Heart right ventricle (tissue), 16 donors: ENCODE data around the gene C1orf52. TPM values are rescaled to one million over a fixed set of nuclear protein-coding genes. Genes with fewer than 3 reads are reported as not detected.

Source experiments
- ATAC-seq, 8 donors: fragments of 200-7000 bp; cut with Tn5 transposase; one replicate each; pipeline ENCODE4 v1.9.1; 2020; ENCODE audit warnings: mild to moderate bottlenecking in 8 of 8, moderate library complexity in 8 of 8, moderate number of reproducible peaks in 1 of 8
- DNase-seq, 2 donors: peaks; one replicate each; pipeline ENCODE4 v3.0.0-alpha.2; 2020
- H3K27ac ChIP-seq, 10 donors: fragments of 200-600 bp; sonication (generic) in 2 of 10; one replicate each; pipeline versions ENCODE4 v1.5.0 to v1.8.0; 2020 to 2022; ENCODE audit warnings: mild to moderate bottlenecking in 3 of 10
- H3K27me3 ChIP-seq, 7 donors: fragments of 200-600 bp; one replicate each; pipeline ENCODE4 v1.8.0; 2021 to 2022; ENCODE audit warnings: mild to moderate bottlenecking in 2 of 7
- H3K36me3 ChIP-seq, 9 donors: fragments of 200-600 bp; sonication (generic) in 1 of 9; one replicate each; pipeline versions ENCODE4 v1.5.0 to v1.8.0; 2020 to 2022; ENCODE audit warnings: mild to moderate bottlenecking in 2 of 9
- H3K4me1 ChIP-seq, 9 donors: fragments of 200-600 bp; sonication (generic) in 1 of 9; one replicate each; pipeline versions ENCODE4 v1.5.0 to v1.8.0; 2020 to 2022; ENCODE audit warnings: mild to moderate bottlenecking in 4 of 9
- H3K4me3 ChIP-seq, 10 donors: fragments of 200-600 bp; sonication (generic) in 2 of 10; one replicate each; pipeline versions ENCODE4 v1.5.0 to v1.8.0; 2020 to 2022; ENCODE audit warnings: mild to moderate bottlenecking in 7 of 10, moderate library complexity in 2 of 10
- H3K9me3 ChIP-seq, 11 donors: fragments of 200-600 bp in 10 of 11; sonication (generic) in 2 of 11; one replicate each; pipeline versions ENCODE4 v1.5.0 to v1.8.0; 2013 to 2022; ENCODE audit warnings: mild to moderate bottlenecking in 2 of 11, control low read depth in 1 of 11, moderate library complexity in 1 of 11
- WGBS, 2 donors: extraction: QIAGEN DNeasy Blood & Tissue Kit; methylation state at CpG; one replicate each; pipeline ENCODE4 v1.1.7; 2013; ENCODE audit warnings: inconsistent platforms in 1 of 2; 5-methylcytosine and 5-hydroxymethylcytosine counted together
- intact Hi-C, 10 donors: fragments of 100-400 bp; cut with DNase I; formaldehyde crosslinking; loops; one replicate each; pipeline versions ENCODE4 v1.11.1 to v1.14.2; 2022
- polyA plus RNA-seq, 2 donors: library from polyadenylated mRNA; stranded (reverse); fragments of 200-250 nt; gene quantifications; one replicate each; pipeline ENCODE4 v1.2.3, GENCODE V29; 2013
- total RNA-seq, 10 donors: library from RNA; stranded (reverse); fragmentation: NEBNext Ultra II Directional in 3 of 10; extraction: Animal tissue kit (Norgen Biotek cat#: 25700) in 3 of 10; gene quantifications; one replicate each; pipeline versions ENCODE4 v1.2.1 to v1.2.4, GENCODE V29; 2021 to 2023
- TF ChIP-seq, protein P1 (sequence below), 9 donors: fragments of 200-600 bp; sonication (generic) in 2 of 9; IDR thresholded peaks; one replicate each; pipeline versions ENCODE4 v1.5.0 to v1.8.0; 2021 to 2022; ENCODE audit warnings: antibody characterized with exemption in 9 of 9, mild to moderate bottlenecking in 5 of 9, moderate library complexity in 1 of 9
- donor health status: Arrhythmogenic right ventricular cardiomyopathy.
- donor health status: ischemic (EF 13 %, LVEDD 7.1; RV severe dilation, severe dysfunction).
- donor health status: healthy with polysubstance abuse.
- donor health status: DM: no; HTN: yes; CAD: no.
- donor health status: DM: no; HTN: no; CAD: no.
- donor health status: ischemic (EF 25% LVEDD 6.9; RV normal size, moderate dysfunction).
- donor health status: ischemic (EF 25% LVEDD 5.7; RV mildly dilated, moderate dysfunction).
- donor health status: healthy.
- donor health status: DM: yes; HTN: yes; CAD: no.
- donor health status: Ischemic cardiomyopathy.
- donor health status: ischemic (EF 35%, LVEDD 5.7; RV mildly dilated, moderate dysfunction).
- donor health status: nonischemic (EF 11% LVEDD 7.7; RV severe dilation, severe dysfunction).
- donor health status: DM: yes; HTN: yes; CAD: no.
- donor health status: PGD.
- donor health status: ischemic (EF 29% LVEDD 5.4; RV normal size, mild dysfunction).
- donor health status: nonischemic (EF 23%, LVEDD 6.1; RV moderate dilation, normal function).

The C1orf52 gene
- total and polyA plus RNA-seq, 12 donors = 12.8 to 34.4 (median 15.7) TPM

DNA sequence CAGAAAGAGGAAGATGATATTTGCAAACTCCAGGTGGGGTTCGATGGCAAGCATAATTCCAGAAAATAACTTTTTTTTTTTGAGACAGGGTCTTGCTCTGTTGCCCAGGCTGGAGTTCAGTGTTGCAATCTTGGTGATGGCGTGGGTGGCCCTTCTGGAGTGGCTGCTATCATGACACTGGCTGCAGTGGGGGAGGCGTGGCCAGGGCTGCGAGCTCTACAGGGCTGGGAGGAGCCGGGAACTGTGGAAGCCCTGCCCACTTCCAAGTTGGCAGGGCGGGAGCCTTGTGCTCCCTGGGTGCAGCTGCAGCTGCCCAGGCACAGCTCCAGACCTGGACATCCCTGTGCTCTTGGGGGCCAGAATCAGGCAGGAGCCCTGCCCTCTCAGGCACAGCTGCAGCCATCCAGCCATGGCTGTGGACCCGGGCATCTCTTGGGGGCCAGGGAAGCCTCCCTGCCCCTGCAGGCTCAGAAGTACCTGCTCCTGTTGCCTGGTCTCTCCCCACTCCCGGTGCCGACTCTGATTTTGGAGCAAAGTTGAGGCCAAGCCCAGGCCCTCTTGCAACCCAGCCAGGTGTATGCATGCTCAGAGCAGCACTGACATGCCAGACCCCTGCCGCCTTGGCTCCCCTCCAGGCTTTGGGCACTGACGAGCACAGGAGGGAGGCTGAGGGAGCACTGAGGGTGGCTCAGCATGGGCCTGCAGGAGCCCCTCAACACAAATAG is 24.2 kb upstream of the C1orf52 start:
- TF ChIP-seq, protein P1, sequence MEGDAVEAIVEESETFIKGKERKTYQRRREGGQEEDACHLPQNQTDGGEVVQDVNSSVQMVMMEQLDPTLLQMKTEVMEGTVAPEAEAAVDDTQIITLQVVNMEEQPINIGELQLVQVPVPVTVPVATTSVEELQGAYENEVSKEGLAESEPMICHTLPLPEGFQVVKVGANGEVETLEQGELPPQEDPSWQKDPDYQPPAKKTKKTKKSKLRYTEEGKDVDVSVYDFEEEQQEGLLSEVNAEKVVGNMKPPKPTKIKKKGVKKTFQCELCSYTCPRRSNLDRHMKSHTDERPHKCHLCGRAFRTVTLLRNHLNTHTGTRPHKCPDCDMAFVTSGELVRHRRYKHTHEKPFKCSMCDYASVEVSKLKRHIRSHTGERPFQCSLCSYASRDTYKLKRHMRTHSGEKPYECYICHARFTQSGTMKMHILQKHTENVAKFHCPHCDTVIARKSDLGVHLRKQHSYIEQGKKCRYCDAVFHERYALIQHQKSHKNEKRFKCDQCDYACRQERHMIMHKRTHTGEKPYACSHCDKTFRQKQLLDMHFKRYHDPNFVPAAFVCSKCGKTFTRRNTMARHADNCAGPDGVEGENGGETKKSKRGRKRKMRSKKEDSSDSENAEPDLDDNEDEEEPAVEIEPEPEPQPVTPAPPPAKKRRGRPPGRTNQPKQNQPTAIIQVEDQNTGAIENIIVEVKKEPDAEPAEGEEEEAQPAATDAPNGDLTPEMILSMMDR (IDR thresholded peaks at IDR 0.05) = no peak
- no peaks in the 10 kb centered on the region for H3K27me3 ChIP-seq
- DNase-seq (no peak), ATAC-seq (peak in 6 of 8 donors; percentile 28 to 72 (median 50))
- peaks cover 0 to 11% (median 0%) of the 10 kb centered on the region in 9 donors for H3K4me1 ChIP-seq
- 82 to 83% methylated on average over 11 of the region's 11 CpGs for WGBS, 2 donors
- no peaks in the 10 kb centered on the region for H3K9me3 ChIP-seq
- intact Hi-C loops = no loop called here
- no peak overlapping the region for H3K27ac ChIP-seq
- no peak overlapping the region for H3K4me3 ChIP-seq
- H3K36me3 ChIP-seq = no peaks in the 10 kb centered on the region

DNA sequence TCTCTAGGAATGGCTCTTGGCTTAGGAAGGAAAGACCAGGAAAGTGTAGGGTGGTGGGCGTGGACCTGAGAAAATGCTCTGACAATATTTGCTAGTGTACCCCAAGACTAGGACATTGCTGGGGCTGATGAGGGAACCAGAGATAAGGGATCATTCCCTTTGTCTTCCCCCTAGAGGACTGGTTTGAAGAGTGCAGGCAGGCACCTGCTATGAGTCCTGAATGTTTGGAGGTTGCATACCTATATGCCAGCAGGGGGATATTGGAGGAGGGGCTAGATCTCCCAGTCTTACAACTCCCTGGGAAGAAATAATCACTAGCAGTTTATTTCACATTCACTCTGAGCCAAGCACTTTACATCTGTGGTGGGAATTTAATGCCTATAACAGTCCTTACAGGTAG is 23.0 kb upstream of the C1orf52 start:
- Histone ChIP-seq H3K4me3 (no peak overlapping the region), H3K9me3 (no peaks in the 10 kb centered on the region), H3K4me1 (peaks cover 0 to 21% (median 0%) of the 10 kb centered on the region in 9 donors), H3K27ac (no peak overlapping the region), H3K36me3 (no peaks in the 10 kb centered on the region), H3K27me3 (no peaks in the 10 kb centered on the region)
- DNase-seq = no peak
- intact Hi-C loops = no loop called here
- no peak for ATAC-seq
- WGBS, 2 donors = 91 to 92% methylated on average over 1 of the region's 1 CpG
- TF ChIP-seq, protein P1 (IDR thresholded peaks at IDR 0.05) = no peak

DNA sequence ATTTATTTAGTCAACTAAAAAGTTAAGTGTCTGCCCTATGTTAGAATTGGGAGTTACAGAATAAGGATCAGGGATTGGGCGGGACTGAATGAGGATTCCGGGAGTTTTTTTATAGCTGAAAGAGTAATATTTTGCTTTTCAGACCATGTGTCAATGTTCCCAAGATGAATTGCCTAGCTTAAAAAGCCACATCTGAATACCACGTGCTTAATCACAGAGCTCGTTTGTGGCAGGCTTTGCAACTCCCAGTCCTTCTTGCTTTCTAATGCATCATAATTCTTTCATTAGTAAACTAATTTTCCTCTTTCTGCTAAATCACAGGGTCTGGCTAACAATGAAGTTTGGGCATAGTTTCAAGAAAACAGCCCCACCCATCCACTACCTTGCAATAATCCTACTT is 21.2 kb upstream of the C1orf52 start:
- DNase-seq (no peak), ATAC-seq (no peak)
- Histone ChIP-seq H3K9me3 (no peaks in the 10 kb centered on the region), H3K4me1 (peaks cover 0 to 26% (median 5%) of the 10 kb centered on the region in 9 donors), H3K27me3 (no peaks in the 10 kb centered on the region), H3K4me3 (no peak overlapping the region), H3K36me3 (no peaks in the 10 kb centered on the region), H3K27ac (no peak overlapping the region)
- TF ChIP-seq, protein P1 (IDR thresholded peaks at IDR 0.05) = no peak
- intact Hi-C loops = no loop called here
- 85 to 87% methylated on average over 4 of the region's 4 CpGs for WGBS, 2 donors

DNA sequence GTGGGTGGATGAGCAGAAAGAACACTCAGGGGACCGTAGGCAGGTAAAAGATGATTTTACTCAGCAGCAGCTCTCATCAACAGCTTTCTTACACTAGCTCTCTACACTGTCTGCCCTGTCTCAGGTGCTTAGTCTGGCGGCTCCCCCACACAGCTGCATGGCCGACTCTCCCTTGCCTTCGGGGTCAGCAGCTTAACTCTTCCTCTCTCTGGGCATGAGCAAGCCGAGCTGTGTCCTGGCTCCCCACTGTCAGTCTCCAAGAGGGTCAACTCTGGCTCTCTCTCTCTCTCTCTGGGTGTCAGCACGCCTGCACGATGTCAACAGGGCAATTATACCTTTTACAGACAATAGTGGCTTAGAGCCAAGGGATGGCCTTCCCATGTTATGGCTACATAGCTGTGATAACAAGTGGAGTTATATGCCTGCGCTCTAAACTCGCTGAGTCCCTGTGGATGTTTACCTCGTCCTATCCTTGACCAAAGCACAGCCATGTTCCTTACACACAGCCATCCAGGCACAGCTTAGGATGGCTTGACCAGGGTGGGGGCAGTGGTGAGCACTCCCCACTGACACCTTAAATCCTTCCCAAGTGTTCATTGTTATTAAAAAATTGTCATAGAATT is 20.1 kb upstream of the C1orf52 start:
- H3K27me3 ChIP-seq = no peaks in the 10 kb centered on the region
- H3K4me3 ChIP-seq = no peak overlapping the region
- no peaks in the 10 kb centered on the region for H3K9me3 ChIP-seq
- DNase-seq (no peak), ATAC-seq (no peak)
- H3K36me3 ChIP-seq = no peaks in the 10 kb centered on the region
- peak overlapping the region in 3 of 10 donors; percentile 17 to 87 (median 23) for H3K27ac ChIP-seq
- TF ChIP-seq, protein P1 (IDR thresholded peaks at IDR 0.05) = no peak
- 76 to 79% methylated on average over 10 of the region's 10 CpGs for WGBS, 2 donors
- peaks cover 4 to 36% (median 16%) of the 10 kb centered on the region in 9 donors for H3K4me1 ChIP-seq
- intact Hi-C loops = loop anchor here in 1 of 10 donors (5.0 kb wide), 1 partner anchor 298 kb away; no protein-coding TSS in a partner anchor
